K562 (cell line): Measurements from ENCODE around the gene PIK3R1.

Experiments
- GATAD2B ChIP-seq: fragments of 450-650 bp; IDR thresholded peaks from 2 replicates; pipeline ENCODE4 v1.6.1; 2017; ENCODE audit warnings: mild to moderate bottlenecking, borderline replicate concordance
- NFIX ChIP-seq: fragments of 250-450 bp; sonication (Bioruptor Pico); IDR thresholded peaks from 2 replicates; pipeline ENCODE4 v1.4.0; 2020; ENCODE audit warnings: low read depth, mild to moderate bottlenecking, moderate library complexity
- TRIM28 ChIP-seq: fragments of 450-650 bp; IDR thresholded peaks from 2 replicates; pipeline ENCODE4 v1.6.1; 2017
- TF ChIP-seq, protein P1 (sequence below): sonication (generic); formaldehyde crosslinking; IDR thresholded peaks from 2 replicates; pipeline ENCODE4 v1.5.0; 2020; ENCODE audit warnings: missing genetic modification reagents

DNA sequence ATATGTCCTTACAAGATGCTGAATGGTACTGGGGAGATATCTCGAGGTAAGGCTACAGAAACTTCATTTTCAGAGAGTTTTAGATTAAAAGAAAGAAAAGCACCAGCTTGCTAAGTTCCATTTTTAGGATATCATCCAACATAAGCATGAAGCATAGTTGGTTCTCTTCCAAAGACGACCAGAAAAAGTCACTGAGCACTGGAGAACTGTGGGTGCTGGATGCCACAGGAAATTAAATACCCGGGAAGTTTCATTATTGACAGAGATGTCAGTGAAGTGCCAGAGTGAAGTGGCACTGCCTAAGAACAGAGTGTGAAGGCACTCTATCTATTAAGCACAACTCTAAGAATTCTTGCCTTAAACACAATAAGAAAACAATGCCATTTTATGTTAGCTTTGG is 76.8 kb downstream of the PIK3R1 start:
- TF ChIP-seq, protein P1, sequence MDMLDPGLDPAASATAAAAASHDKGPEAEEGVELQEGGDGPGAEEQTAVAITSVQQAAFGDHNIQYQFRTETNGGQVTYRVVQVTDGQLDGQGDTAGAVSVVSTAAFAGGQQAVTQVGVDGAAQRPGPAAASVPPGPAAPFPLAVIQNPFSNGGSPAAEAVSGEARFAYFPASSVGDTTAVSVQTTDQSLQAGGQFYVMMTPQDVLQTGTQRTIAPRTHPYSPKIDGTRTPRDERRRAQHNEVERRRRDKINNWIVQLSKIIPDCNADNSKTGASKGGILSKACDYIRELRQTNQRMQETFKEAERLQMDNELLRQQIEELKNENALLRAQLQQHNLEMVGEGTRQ (CRISPR knock-in tag), result no peak
- TF ChIP-seq TRIM28 (no peak), GATAD2B (no peak), NFIX (CRISPR knock-in tag) (no peak)
